HG03558 (cell line): ENCODE data around the gene FAM78A.
"Not testable (repeated sequence)": the region's sequence is repeated elsewhere in the genome, so short reads cannot be mapped to it uniquely, and the experiment has no call there.

Source experiments
- ATAC-seq: cut with Tn5 transposase; IDR thresholded peaks from one replicate; pipeline ENCODE4 v1.9.1; 2021; ENCODE audit warnings: moderate number of reproducible peaks; ENCODE audit not compliant: unreplicated experiment; ENCODE audit errors: extremely low read depth

The FAM78A gene

GRCh38 chr9:131216806-131217205 lies 59.5 kb downstream of the FAM78A start:
- no peak for ATAC-seq

GRCh38 chr9:131214876-131215275 lies 61.4 kb downstream of the FAM78A start:
- no peak for ATAC-seq

GRCh38 chr9:131214286-131214856 lies 61.9 kb downstream of the FAM78A start:
- ATAC-seq = no peak

GRCh38 chr9:131211920-131212319 lies 64.4 kb downstream of the FAM78A start:
- not testable (repeated sequence) for ATAC-seq
